ENCODE data around the gene CARD8.

CARD8 gene

DNA sequence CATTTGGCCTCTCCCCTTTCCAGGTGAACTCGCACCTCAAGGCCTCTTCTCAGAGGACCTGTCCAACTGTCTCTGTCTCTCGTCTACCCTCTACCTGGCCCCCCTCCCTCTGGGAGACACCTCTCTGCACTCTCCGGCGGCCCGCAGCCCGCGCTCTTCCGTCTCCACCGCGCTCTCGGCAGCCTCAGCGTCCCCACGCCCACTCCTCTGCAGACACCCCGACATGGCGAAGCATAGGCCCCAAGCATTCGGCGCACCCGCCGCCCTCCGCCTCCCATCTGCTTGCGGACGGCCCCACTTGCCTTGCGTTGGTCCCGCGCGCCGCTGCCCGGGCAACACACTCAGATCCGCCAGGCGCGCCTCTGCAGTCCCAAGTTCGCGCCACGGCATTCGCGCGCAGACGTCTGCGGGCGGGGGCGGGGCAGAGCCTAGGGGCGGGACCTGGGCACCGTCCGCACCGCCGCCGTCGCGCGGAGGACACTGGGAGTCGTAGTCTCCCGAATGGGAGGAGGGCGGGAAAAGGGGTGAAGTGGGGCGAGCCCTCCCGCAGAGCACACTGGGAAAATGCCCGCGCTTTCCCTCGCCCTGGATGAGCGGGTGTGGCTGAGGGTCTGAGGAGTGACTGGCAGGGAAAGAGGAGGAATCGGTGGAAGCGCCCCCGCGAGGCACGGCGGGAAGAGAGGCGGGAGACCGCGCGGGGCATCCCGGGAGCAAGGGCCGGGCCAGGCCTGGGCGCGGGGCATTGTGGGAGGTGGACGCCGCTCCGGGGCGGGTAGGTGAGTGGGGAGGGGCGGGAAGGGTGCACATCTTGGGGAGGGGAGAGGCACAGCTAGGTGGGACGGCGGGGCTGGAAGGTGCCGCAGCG is 85.5 kb downstream of the CARD8 start, which contains the start of the genes LIG1 and ZSWIM9:
LIG1 (minus strand) TSS at position 406 of the 865 bp plus-strand sequence. CDS start 4,778 bp downstream, outside the sequence.
ZSWIM9 (plus strand) TSS at position 742 of the 865 bp plus-strand sequence. CDS start 1,123 bp downstream, outside the sequence.
- DNase-seq = peak; percentile 94

DNA sequence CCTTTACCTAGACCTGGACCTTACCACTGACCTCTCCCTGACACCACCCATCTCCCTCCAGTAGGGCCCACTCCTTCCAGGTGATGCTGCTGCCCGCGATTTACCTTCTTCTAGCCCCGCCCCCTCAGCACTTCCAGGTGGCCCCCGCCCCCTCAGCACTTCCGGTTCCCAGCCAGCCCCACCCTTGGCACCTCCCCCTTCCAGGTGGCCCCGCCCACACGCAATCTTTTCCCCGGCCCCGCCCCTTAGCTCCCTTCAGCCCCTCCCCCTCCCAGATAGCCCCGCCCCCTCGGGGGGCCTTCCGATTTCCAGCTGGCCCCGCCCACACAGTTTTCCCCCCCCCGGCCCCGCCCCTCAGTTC is 86.2 kb downstream of the CARD8 start:
- no peak for DNase-seq

DNA sequence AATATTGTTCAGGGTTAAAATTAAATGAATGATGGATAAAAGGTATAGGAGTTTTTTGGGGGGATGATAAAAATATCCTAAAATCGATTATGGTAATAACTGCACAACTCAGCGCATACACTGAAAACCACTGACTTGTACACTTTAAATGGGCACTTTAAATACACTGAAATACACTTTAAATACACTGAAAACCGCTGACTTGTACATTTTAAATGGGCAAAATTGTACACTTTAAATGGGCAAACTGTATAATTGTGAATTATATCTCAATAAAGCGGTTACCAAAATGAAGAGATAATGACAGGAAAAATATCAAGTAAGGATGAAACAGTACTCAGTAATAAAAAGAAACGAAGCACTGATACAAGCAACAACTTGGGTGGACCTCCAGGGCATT is 87.0 kb downstream of the CARD8 start:
- DNase-seq = no peak

DNA sequence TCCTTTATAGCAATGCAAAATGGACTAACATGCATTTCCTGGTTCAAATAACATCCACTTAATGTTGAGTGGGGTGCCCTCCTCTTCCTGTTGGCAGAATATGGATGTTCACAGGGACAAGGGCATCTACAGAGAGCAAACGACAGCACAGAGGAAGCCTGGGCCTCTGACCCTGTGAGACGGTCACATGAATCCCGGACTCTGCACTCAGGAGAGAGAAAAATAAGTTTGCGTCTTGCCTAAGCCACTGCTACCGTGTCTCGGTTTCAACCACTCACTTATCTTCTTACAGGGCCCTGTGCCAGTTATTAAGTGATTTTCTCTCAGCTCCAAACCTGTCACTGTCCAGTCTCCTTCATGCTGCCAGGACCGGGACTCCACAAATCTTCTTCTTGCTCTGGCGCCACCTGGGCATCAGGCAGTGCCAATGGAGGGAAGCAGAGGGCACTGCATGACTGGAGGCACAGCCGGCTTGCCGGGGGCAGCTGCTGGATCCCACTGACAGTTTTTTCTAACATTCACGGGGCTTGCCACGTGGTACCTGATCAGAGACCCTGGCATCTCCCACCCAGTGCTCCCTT is 97.4 kb downstream of the CARD8 start:
- no peak for DNase-seq

Data from NCI-H524 treated with DMSO at 0.1 percent for 48 hours (cell line).